ENCODE data around the gene CBLB. TPM values are rescaled to one million over a fixed set of nuclear protein-coding genes. Genes with fewer than 3 reads are reported as not detected.

The CBLB gene
- polyA plus RNA-seq, 2 of the 4 experiments (the other 2 are of a cell fraction): 6.8 to 16.2 TPM

GRCh38 chr3:105857601-105858000 is 11.2 kb downstream of the CBLB start:
- Histone ChIP-seq H3K9me3 (no peaks in the 10 kb centered on the region), H3K4me1 (no peaks in the 10 kb centered on the region), H3K4me2 (no peak overlapping the region), H3K4me3 (no peak overlapping the region), H3K27ac (no peak overlapping the region)
- no peak for TF ChIP-seq ZFP36 (IDR thresholded peaks at IDR 0.05; ENCODE audit: borderline replicate concordance, partially characterized antibody)
- TF ChIP-seq BHLHE40 (IDR thresholded peaks at IDR 0.05; ENCODE audit: low read depth, low read length): no peak
- TF ChIP-seq E2F6 (IDR thresholded peaks at IDR 0.05; ENCODE audit: borderline replicate concordance, low read depth): no peak
- CTCF ChIA-PET: no interaction called here
- FAIRE-seq (no peak), DNase-seq (ENCODE audit: low read depth in 1 of 2, low spot score in 1 of 2) (no peak), ATAC-seq (no peak)
- POLR2A ChIA-PET: no interaction called here
- 93% methylated on average over 1 of the region's 1 CpG for WGBS (ENCODE audit: missing lambda C conversion rate)

GRCh38 chr3:105856605-105857004 is 12.2 kb downstream of the CBLB start:
- ATAC-seq (no peak), FAIRE-seq (no peak)
- POLR2A ChIA-PET: no interaction called here

GRCh38 chr3:105853801-105854432 is 14.9 kb downstream of the CBLB start:
- FAIRE-seq: no peak
- ChIA-PET CTCF (no interaction called here), POLR2A (no interaction called here)
- Histone ChIP-seq H3K4me1 (no peaks in the 10 kb centered on the region), H3K4me2 (no peak overlapping the region), H3K9me3 (no peaks in the 10 kb centered on the region), H3K4me3 (no peak overlapping the region), H3K27ac (no peak overlapping the region)
- TF ChIP-seq USF2 (IDR thresholded peaks at IDR 0.05): no peak
- no peak for TF ChIP-seq SREBF2 (IDR thresholded peaks at IDR 0.05)
- no peak for TF ChIP-seq EP300 (IDR thresholded peaks at IDR 0.05)
- no peak for ATAC-seq
- WGBS (ENCODE audit: missing lambda C conversion rate): 90% methylated on average over 7 of the region's 7 CpGs
- no peak for DNase-seq (ENCODE audit: low read depth in 1 of 2, low spot score in 1 of 2)

More at GRCh38 chr3:105856605-105857004, 12.2 kb downstream of the CBLB start:
- H3K4me2 ChIP-seq: no peak overlapping the region
- DNase-seq (ENCODE audit: low read depth in 1 of 2, low spot score in 1 of 2): no peak
- 96% methylated on average over 2 of the region's 2 CpGs for WGBS (ENCODE audit: missing lambda C conversion rate)
- no peaks in the 10 kb centered on the region for H3K9me3 ChIP-seq
- CTCF ChIA-PET: no interaction called here
- no peak overlapping the region for H3K4me3 ChIP-seq
- TF ChIP-seq HOXA7 (CRISPR knock-in tag; IDR thresholded peaks at IDR 0.05) (no peak), MAFK (IDR thresholded peaks at IDR 0.05; ENCODE audit: partially characterized antibody) (peak; percentile 53), E2F6 (IDR thresholded peaks at IDR 0.05; ENCODE audit: borderline replicate concordance, low read depth) (no peak), HMGXB4 (CRISPR knock-in tag; IDR thresholded peaks at IDR 0.05; ENCODE audit: borderline replicate concordance) (no peak), FOSB (CRISPR knock-in tag; IDR thresholded peaks at IDR 0.05) (no peak), ZSCAN20 (CRISPR knock-in tag; IDR thresholded peaks at IDR 0.05) (no peak)
- no peaks in the 10 kb centered on the region for H3K4me1 ChIP-seq
- H3K27ac ChIP-seq: no peak overlapping the region

GRCh38 chr3:105851582-105851981 is 17.2 kb downstream of the CBLB start:
- 84% methylated on average over 1 of the region's 1 CpG for WGBS (ENCODE audit: missing lambda C conversion rate)
- no peak overlapping the region for H3K27ac ChIP-seq
- TF ChIP-seq RNF2 (IDR thresholded peaks at IDR 0.05; ENCODE audit: borderline replicate concordance, low read depth): no peak
- no peak for TF ChIP-seq FOSB (CRISPR knock-in tag; IDR thresholded peaks at IDR 0.05)
- TF ChIP-seq RAD21 (conservative IDR thresholded peaks at IDR 0.05 in 1 of 2, IDR thresholded peaks at IDR 0.05 in 1 of 2): no peak
- TF ChIP-seq HMGXB4 (CRISPR knock-in tag; IDR thresholded peaks at IDR 0.05; ENCODE audit: borderline replicate concordance): no peak
- TF ChIP-seq SMC3 (IDR thresholded peaks at IDR 0.05): no peak
- no peak for TF ChIP-seq ZFP36 (IDR thresholded peaks at IDR 0.05; ENCODE audit: borderline replicate concordance, partially characterized antibody)
- no peak for TF ChIP-seq MAX (IDR thresholded peaks at IDR 0.05)
- no peak for TF ChIP-seq CHD2 (IDR thresholded peaks at IDR 0.05; ENCODE audit: low read length, partially characterized antibody)
- no peak for TF ChIP-seq TFCP2L1 (CRISPR knock-in tag; IDR thresholded peaks at IDR 0.05)
- no peak for TF ChIP-seq CEBPB (IDR thresholded peaks at IDR 0.05)
- TF ChIP-seq ZNF302 (CRISPR knock-in tag; IDR thresholded peaks at IDR 0.05): no peak
- no peak for TF ChIP-seq NPAS2 (CRISPR knock-in tag; IDR thresholded peaks at IDR 0.05; ENCODE audit: borderline replicate concordance)
- TF ChIP-seq ATOH8 (CRISPR knock-in tag; IDR thresholded peaks at IDR 0.05; ENCODE audit: low read depth): no peak
- no peak for TF ChIP-seq NFE2L2 (conservative IDR thresholded peaks at IDR 0.05; ENCODE audit: low read length)
- TF ChIP-seq SREBF2 (IDR thresholded peaks at IDR 0.05): no peak
- H3K9me3 ChIP-seq: no peaks in the 10 kb centered on the region
- DNase-seq (ENCODE audit: low read depth in 1 of 2, low spot score in 1 of 2): no peak
- ChIA-PET POLR2A (no interaction called here), CTCF (interaction anchor here (0.7 kb wide), 1 partner anchor 14 kb away, joined by 3 read pairs; no protein-coding TSS in a partner anchor)
- FAIRE-seq: no peak
- H3K4me2 ChIP-seq: no peak overlapping the region
- H3K4me1 ChIP-seq: no peaks in the 10 kb centered on the region
- H3K4me3 ChIP-seq: no peak overlapping the region
- ATAC-seq: no peak

Measured in A549 (cell line).